PC-9 (cell line): ENCODE data around the gene ARHGAP32. TPM values are rescaled to one million over a fixed set of nuclear protein-coding genes. Genes with fewer than 3 reads are reported as not detected.

Experiments used
- BruUV-seq: library from RNA; stranded (reverse); fragments of 400-500 nt; replicated peaks from 2 replicates; lab custom pipeline; 2021; lab: Mats Ljungman, UMichigan
- CTCF ChIA-PET: fragments of 300-600 bp; sonication (Branson Sonifier 250); formaldehyde crosslinking; loops from one replicate; lab custom pipeline; 2022; ENCODE audit warnings: antibody characterized with exemption; lab: Charles Lee
- POLR2A ChIA-PET: fragments of 300-600 bp; sonication (Branson Sonifier 250); formaldehyde crosslinking; loops from one replicate; lab custom pipeline; 2022; ENCODE audit warnings: antibody characterized with exemption; ENCODE audit not compliant: unreplicated experiment; lab: Charles Lee
- DNase-seq, 2 experiments: peaks; one replicate each; pipeline versions ENCODE4 v3.0.0 to v3.0.0-alpha.2; 2015 to 2022; ENCODE audit warnings: mixed read lengths in 1 of 2
- H2AFZ ChIP-seq: fragments of 200-600 bp; sonication (generic); 2 replicates; pipeline ENCODE4 v1.8.1; 2017; ENCODE audit warnings: antibody characterized with exemption
- H3F3A ChIP-seq: fragments of 200-600 bp; sonication (generic); 2 replicates; pipeline ENCODE4 v1.8.1; 2017; ENCODE audit warnings: antibody characterized with exemption, mild to moderate bottlenecking, low read depth; ENCODE audit not compliant: insufficient read depth
- H3K27ac ChIP-seq: fragments of 200-600 bp; sonication (generic); 2 replicates; pipeline ENCODE4 v1.6.1; 2016; ENCODE audit warnings: mixed run types
- H3K27me3 ChIP-seq: fragments of 200-600 bp; sonication (generic); 2 replicates; pipeline ENCODE4 v1.6.1; 2016; ENCODE audit warnings: low read depth, mixed run types; ENCODE audit not compliant: insufficient read depth
- H3K36me3 ChIP-seq: fragments of 200-600 bp; sonication (generic); 2 replicates; pipeline ENCODE4 v1.6.1; 2016; ENCODE audit warnings: low read depth, mixed run types
- H3K4me1 ChIP-seq: fragments of 200-600 bp; sonication (generic); replicated peaks from 2 replicates; pipeline ENCODE4 v1.6.1; 2016; ENCODE audit warnings: mixed run types; ENCODE audit not compliant: insufficient read depth
- H3K4me2 ChIP-seq: fragments of 200-600 bp; sonication (generic); 2 replicates; pipeline ENCODE4 v1.6.1; 2017; ENCODE audit warnings: mixed run types
- H3K4me3 ChIP-seq: fragments of 200-600 bp; sonication (generic); 2 replicates; pipeline ENCODE4 v1.6.1; 2016; ENCODE audit warnings: mixed run types
- H3K79me2 ChIP-seq: fragments of 200-600 bp; sonication (generic); 2 replicates; pipeline ENCODE4 v1.6.1; 2017; ENCODE audit warnings: low read depth, mixed run types
- H3K9me2 ChIP-seq: fragments of 200-600 bp; sonication (generic); 2 replicates; pipeline ENCODE4 v1.8.1; 2017; ENCODE audit warnings: mild to moderate bottlenecking; ENCODE audit not compliant: insufficient read depth
- H3K9me3 ChIP-seq: fragments of 200-600 bp; sonication (generic); 2 replicates; pipeline ENCODE4 v1.8.1; 2016; ENCODE audit warnings: low read depth; ENCODE audit not compliant: insufficient read depth
- H4K20me1 ChIP-seq: fragments of 200-600 bp; sonication (generic); 2 replicates; pipeline ENCODE4 v1.8.1; 2017; ENCODE audit not compliant: insufficient read depth
- EZH2 ChIP-seq: fragments of 200-600 bp; sonication (generic); IDR thresholded peaks from 2 replicates; pipeline ENCODE4 v1.8.0; 2017; ENCODE audit warnings: antibody characterized with exemption, low read depth
- intact Hi-C: fragments of 100-400 bp; cut with micrococcal nuclease; formaldehyde crosslinking; loops from one replicate; pipeline ENCODE4 v1.10.0; 2022; ENCODE audit not compliant: unreplicated experiment
- total RNA-seq: library from RNA; stranded (reverse); gene quantifications from 2 replicates; pipeline ENCODE4 v1.2.3, GENCODE V29; 2021
- TF ChIP-seq, protein P1 (sequence below): fragments of 200-600 bp; sonication (generic); conservative IDR thresholded peaks from 2 replicates; pipeline ENCODE4 v1.6.1; 2017; ENCODE audit warnings: mixed run types, antibody characterized with exemption, mild to moderate bottlenecking, moderate library complexity

The ARHGAP32 gene
- total RNA-seq, 1 experiment from 2014 or later: 35.1 TPM

GRCh38 chr11:129063118-129063517, 129.0 kb downstream of the ARHGAP32 start:
- Histone ChIP-seq H3K27me3 (no peaks in the 10 kb centered on the region), H2AFZ (no peak overlapping the region), H3K4me2 (no peak overlapping the region), H3K4me1 (peaks cover 19% of the 10 kb centered on the region), H3K9me2 (no peaks in the 10 kb centered on the region), H3K9me3 (0 out of 2 replicates have a peak, but pooled peaks cover 11% of the 10 kb centered on the region), H3F3A (peaks cover 17% of the 10 kb centered on the region), H3K79me2 (peaks cover 4% of the 10 kb centered on the region), H3K36me3 (peaks cover 19% of the 10 kb centered on the region), H3K4me3 (no peak overlapping the region), H4K20me1 (no peaks in the 10 kb centered on the region), H3K27ac (no peak overlapping the region)
- intact Hi-C loops: no loop called here
- no TSS peak for BruUV-seq
- POLR2A ChIA-PET: no interaction called here
- DNase-seq: no peak
- TF ChIP-seq, protein P1, sequence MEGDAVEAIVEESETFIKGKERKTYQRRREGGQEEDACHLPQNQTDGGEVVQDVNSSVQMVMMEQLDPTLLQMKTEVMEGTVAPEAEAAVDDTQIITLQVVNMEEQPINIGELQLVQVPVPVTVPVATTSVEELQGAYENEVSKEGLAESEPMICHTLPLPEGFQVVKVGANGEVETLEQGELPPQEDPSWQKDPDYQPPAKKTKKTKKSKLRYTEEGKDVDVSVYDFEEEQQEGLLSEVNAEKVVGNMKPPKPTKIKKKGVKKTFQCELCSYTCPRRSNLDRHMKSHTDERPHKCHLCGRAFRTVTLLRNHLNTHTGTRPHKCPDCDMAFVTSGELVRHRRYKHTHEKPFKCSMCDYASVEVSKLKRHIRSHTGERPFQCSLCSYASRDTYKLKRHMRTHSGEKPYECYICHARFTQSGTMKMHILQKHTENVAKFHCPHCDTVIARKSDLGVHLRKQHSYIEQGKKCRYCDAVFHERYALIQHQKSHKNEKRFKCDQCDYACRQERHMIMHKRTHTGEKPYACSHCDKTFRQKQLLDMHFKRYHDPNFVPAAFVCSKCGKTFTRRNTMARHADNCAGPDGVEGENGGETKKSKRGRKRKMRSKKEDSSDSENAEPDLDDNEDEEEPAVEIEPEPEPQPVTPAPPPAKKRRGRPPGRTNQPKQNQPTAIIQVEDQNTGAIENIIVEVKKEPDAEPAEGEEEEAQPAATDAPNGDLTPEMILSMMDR: no peak
- no peak for TF ChIP-seq EZH2
- CTCF ChIA-PET: no interaction called here

DNA sequence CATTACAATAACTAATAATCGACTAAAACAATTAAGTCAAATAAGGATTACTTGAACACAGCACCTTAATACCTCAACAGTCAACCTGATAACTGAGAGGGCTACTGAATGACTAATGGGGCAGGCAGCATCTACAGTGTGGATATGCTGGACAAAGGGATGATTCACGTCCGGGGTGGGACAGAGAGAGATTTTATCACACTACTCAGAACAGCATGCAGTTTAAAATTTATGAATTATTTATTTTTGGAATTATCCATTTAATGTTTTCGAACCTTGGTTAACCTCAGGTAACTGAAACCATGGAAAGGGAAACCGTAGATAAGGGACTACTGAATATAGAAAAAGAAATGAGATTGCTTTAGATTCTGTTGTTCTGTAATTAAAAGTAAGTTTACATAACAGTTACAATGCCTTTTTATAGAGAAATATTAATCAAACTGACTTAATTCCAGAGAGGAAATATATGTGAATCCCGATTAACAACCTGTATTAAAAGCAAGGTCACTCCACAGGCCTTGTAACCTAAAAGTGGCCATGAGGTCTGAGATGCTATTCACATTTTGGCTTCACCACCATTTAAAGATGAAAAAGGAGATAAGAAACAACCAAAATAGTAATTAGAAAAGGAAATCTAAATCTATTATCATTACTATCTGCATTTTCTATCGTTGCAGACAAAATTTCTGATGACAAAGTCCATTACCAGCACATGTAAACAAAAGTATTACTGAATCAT, 130.5 kb downstream of the ARHGAP32 start:
- H3K4me1 ChIP-seq: peaks cover 19% of the 10 kb centered on the region
- H3K27me3 ChIP-seq: no peaks in the 10 kb centered on the region
- H4K20me1 ChIP-seq: no peaks in the 10 kb centered on the region
- ChIA-PET CTCF (no interaction called here), POLR2A (no interaction called here)
- H2AFZ ChIP-seq: no peak overlapping the region
- no TSS peak for BruUV-seq
- peaks cover 4% of the 10 kb centered on the region for H3K79me2 ChIP-seq
- peak overlapping the region; percentile 28; the same call in 1 of the 2 replicates for H3K4me3 ChIP-seq
- intact Hi-C loops: loop anchor here (2.0 kb wide), 1 partner anchor 37 kb away; no protein-coding TSS in a partner anchor
- TF ChIP-seq, protein P1: no peak
- no peak for TF ChIP-seq EZH2
- no peaks in the 10 kb centered on the region for H3K9me2 ChIP-seq
- DNase-seq: peak; percentile 50 to 80
- peaks cover 17% of the 10 kb centered on the region for H3F3A ChIP-seq
- H3K4me2 ChIP-seq: peak overlapping the region; percentile 69
- peaks cover 19% of the 10 kb centered on the region for H3K36me3 ChIP-seq
- H3K27ac ChIP-seq: peak overlapping the region; percentile 90
- H3K9me3 ChIP-seq: 0 out of 2 replicates have a peak, but pooled peaks cover 11% of the 10 kb centered on the region

DNA sequence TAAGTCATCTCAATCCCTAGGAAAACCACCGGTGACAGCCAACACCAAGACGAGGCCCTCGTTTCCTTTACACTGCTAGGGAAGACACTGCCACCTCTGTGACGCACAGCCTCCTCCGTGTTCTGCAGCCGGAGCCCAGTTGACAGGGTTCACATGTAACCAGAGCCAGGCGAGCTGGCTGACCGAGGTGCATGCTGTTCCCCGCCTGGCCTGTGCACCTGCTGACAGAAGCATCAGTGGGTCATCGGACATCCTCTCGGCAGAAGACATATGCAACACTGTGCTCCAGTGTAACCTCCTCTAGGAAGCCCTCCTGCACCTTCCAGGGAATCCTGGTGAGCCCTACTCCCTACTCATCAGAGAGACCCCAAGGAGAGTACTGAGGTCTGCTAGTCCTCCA, 135.2 kb downstream of the ARHGAP32 start:
- no peak overlapping the region for H3K4me2 ChIP-seq
- H3K27me3 ChIP-seq: no peaks in the 10 kb centered on the region
- H3K4me1 ChIP-seq: peaks cover 10% of the 10 kb centered on the region
- no TSS peak for BruUV-seq
- intact Hi-C loops: no loop called here
- 0 out of 2 replicates have a peak, but pooled peaks cover 11% of the 10 kb centered on the region for H3K9me3 ChIP-seq
- no peak for DNase-seq
- peaks cover 9% of the 10 kb centered on the region for H3F3A ChIP-seq
- H2AFZ ChIP-seq: no peak overlapping the region
- H3K4me3 ChIP-seq: no peak overlapping the region
- no peak overlapping the region for H3K27ac ChIP-seq
- ChIA-PET POLR2A (no interaction called here), CTCF (interaction anchor here (0.5 kb wide), 1 partner anchor 100 kb away, joined by 5 read pairs; no protein-coding TSS in a partner anchor)
- no peak for TF ChIP-seq EZH2
- TF ChIP-seq, protein P1: no peak
- H3K79me2 ChIP-seq: peaks cover 4% of the 10 kb centered on the region
- H3K36me3 ChIP-seq: no peaks in the 10 kb centered on the region; the same call in 1 of the 2 replicates
- H3K9me2 ChIP-seq: no peaks in the 10 kb centered on the region
- H4K20me1 ChIP-seq: no peaks in the 10 kb centered on the region
